CD4-positive, alpha-beta T cell treated with Interleukin-17A for 1 hour (primary cell): Measurements from ENCODE around the gene KATNB1.
"Not testable (repeated sequence)": the region's sequence is repeated elsewhere in the genome, so short reads cannot be mapped to it uniquely, and the experiment has no call there.

Experiments used
- DNase-seq: peaks from one replicate; pipeline ENCODE4 v3.0.0-alpha.2; 2020

KATNB1 gene

GRCh38 chr16:57703416-57704010 lies 32.1 kb upstream of the KATNB1 start:
- no peak for DNase-seq

DNA sequence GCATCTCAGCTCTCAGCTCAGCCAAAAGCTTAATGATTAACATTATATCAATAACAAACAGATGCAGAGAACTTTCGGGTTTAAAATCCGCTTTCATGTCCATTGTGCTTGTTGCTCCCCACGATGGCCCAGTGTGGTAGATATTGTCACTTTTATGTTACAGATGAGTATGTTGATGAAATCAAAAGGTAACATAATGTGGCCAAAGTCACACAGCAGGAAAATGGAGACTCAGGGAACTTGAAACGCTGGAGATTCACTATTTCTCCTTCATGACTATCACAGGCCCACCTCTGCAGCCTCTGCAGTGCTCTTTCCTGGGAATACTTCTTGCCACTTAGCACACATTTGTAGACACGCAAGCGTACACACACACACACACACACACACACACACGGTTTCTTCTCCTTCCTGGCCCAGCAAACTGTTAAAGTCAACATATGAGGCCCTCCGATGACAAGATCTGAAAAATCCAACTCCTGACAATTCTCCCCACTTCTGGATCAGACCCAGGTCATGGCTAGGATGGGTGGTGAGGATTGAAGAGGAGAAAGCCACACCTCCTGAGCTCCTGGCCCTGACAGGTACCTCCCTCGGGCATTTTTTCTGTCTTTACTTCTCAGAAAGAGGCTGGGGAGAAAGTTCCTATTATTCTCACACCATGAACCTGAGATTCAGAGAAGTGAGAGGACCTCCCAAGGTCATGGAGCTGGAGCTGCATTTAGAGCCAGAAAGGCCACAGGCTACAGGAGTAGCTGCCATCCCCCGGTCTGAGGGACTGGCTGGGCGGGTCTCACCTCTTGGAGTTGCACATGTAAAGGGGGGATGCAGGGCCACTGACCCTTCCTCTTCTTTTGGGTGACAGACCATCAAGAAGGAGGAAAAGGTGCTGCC lies 31.3 kb upstream of the KATNB1 start:
- no peak for DNase-seq

GRCh38 chr16:57704905-57705852 lies 30.4 kb upstream of the KATNB1 start:
- no peak for DNase-seq

DNA sequence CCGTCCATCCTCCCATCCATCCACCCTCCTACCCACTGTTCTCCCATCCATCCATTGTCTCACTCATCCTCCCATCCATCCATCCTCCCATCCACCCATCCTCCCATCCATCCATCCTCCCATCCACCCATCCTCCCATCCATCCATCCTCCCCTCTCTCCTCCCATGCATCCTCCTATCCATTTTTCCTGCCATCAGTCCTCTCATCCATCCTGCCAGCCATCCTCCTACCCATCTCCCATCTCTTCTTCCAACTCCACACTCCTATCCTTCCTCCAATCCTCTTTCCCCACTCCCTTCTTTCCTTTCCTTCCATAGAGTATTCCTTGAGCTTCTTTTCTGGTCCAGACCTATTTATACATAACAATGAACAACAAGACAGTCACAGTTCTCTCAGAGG lies 28.9 kb upstream of the KATNB1 start:
- DNase-seq = no peak

DNA sequence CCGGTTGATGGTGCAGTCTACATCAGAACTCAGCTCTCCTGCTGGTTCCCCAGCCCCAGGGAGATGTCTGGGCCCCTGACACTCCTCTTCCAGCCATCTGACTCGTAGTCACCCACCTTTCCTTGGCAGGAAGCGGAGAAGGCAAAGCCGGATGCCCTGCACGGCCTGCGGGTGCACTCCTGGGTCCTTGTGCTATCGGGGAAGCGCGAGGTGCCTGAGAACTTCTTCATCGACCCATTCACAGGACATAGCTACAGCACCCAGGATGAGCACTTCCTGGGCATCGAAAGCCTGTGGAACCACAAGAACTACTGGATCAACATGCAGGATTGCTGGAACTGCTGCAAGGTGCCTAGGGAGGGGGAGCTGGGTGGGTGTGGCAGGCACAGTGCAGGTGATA lies 28.2 kb upstream of the KATNB1 start:
- DNase-seq = no peak

DNA sequence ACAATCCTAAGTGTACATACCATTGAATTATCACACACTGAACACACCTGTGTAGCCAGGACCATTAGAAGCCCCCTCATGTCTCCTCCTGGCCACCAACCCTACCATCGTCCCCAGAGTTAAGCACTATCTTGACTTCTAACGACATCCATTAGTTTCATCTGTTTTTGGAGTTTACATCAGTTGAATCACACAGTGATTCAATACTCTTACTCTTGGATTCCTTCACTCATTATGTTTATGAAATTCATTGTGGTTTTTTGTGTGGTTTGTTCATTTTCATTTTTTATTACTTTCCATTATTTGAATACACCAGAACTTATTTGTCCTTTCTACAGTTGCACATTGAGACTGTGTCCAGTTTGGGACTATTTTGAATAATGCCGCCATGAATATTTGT lies 27.4 kb upstream of the KATNB1 start:
- no peak for DNase-seq

DNA sequence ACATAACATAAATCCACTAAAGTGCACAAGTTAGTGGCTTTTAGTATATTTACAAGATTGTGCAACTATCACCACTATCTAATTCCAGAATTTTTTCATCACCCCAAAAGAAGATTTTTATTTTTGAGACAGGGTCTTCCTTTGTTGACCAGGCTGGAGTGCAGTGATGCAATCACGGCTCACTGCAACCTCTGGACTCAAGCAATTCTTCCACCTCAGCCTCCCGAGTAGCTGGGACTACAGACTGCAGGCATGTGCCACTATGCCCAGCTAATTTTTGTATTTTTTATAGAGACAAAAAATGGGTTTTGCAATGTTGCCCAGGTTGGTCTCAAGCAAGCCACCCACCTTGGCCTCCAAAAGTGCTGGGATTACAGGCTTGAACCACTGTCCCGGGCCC lies 25.9 kb upstream of the KATNB1 start:
- DNase-seq = no peak

DNA sequence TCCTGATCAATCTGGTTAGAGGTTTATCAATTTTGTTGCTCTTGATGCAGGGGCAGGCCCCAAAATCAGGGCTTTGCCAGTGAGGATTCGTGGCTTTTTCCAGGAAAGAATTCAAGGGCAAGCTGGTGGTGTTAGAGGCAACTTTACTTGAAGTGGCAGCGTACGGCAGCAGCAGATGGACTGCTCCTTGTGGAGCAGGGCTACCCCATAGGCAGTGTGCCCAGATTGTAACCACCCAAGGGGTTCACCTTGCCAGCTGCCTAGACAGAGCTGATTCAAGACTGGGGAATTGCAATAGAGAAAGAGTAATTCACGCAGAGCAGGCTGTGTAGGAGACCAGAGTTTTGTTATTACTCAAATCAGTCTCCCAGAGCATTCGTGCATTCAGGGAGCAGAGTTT lies 24.2 kb upstream of the KATNB1 start:
- no peak for DNase-seq

DNA sequence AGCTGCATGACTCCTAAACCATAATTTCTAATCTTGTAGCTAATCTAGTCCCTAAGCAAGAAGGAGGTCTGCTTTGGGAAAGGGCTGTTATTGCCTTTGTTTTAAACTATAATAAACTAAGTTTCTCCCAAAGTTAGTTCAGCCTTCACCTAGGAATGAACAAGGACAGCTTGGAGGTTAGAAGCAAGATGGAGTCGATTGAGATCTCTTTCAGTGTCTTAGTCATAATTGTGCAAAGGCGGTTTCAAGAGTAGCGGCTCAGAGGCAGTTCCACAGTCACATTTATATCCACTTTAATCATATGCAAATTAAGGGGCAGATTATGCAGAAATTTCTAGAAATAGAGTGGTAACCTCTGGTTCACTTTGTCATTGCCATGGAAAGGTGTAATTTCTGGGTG lies 23.6 kb upstream of the KATNB1 start:
- no peak for DNase-seq

DNA sequence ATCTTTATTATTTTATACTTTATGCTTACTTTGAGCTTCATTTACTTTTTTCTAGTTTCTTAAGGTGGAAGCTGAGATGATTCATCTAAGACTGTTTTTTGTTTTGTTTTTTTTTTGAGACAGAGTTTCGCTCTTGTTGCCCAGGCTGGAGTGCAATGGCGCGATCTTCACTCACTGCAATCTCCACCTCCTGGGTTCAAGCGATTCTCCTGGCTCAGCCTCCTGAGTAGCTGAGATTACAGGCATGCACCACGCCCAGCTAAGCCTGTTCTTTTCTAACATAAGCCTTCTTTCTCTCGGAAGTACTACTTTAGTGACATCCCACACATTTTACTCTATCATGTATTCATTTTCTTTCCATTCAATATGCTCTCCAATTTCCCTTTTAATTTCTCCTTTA lies 23.0 kb upstream of the KATNB1 start:
- DNase-seq = not testable (repeated sequence)

GRCh38 chr16:57713596-57713995 lies 22.0 kb upstream of the KATNB1 start:
- DNase-seq = no peak

DNA sequence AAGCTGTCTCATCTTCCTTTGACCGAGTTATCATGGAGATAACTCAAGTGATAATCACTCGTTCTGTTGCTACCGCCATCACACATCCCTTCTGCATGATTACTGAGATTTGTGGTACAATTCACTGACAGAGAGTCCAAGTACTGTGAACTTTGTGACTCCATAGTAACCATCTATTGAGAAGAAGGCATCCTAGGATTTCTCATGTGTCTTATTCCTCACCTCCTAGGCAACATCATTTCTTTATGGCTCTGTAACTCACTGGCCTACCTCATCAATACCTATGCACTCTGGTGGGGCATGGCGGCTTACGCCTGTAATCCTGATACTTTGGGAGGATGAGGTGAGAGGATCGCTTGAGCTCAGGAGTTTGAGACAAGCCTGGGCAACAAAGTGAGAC lies 21.5 kb upstream of the KATNB1 start:
- DNase-seq = no peak

GRCh38 chr16:57720142-57720575 lies 15.4 kb upstream of the KATNB1 start:
- DNase-seq = peak; percentile 46

DNA sequence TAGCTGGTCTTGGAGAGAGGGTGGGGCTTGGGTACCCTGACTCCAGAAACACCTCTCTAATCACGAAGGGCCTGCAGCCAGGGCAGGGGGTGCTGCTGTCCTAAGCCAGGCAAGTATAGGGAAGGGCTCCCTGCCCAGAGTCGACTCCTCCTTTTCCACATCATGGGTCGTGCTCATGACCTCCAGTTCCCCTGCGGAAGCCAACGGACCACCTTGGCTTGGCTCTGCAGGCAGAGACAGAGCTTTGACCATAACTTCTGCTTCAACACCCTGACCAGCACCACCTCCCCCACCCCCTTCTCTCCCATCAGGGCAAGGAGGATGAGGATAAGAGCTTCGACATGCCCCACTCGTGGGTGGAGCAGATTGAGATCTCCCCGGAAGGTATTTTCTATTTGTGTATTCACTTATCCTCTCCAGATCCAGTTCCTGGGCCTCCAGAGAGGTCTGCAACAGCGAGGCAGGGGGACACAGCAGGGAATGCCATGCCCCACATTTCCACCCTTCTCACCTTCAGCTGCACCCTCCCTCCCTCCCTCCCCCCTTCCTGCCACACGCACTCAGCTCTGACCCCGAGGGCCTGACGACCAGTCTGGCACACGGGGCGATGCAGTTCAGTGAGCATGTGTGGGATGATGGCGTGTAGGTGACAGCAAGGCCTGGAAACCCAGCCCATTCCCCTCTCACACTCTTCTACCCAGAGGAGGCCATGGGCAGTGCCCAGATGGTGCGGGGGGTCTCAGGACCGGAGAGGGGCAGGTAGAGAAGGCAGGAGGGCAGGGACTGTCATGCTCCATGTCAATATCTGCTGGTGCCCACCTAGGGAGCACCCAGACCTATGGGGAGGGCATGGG lies 14.0 kb upstream of the KATNB1 start:
- DNase-seq = no peak

DNA sequence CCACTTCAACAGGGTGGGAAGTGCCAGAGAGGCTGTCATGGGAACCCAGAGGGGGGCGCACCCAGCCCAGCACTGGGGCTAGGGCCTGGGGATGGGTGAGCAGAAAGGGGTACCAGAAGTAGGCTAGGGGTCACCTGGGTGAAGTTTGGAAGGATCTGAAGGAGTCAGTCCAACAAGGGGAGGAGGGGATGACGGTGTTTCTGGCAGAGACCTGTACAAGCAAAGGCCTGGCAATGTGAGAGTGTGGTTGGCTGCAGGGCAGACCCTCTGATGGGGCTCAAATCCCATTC lies 13.4 kb upstream of the KATNB1 start:
- no peak for DNase-seq

GRCh38 chr16:57722651-57723050 lies 12.9 kb upstream of the KATNB1 start:
- DNase-seq = no peak

GRCh38 chr16:57723170-57723569 lies 12.4 kb upstream of the KATNB1 start:
- DNase-seq = no peak

GRCh38 chr16:57724531-57724930 lies 11.0 kb upstream of the KATNB1 start:
- DNase-seq = no peak

DNA sequence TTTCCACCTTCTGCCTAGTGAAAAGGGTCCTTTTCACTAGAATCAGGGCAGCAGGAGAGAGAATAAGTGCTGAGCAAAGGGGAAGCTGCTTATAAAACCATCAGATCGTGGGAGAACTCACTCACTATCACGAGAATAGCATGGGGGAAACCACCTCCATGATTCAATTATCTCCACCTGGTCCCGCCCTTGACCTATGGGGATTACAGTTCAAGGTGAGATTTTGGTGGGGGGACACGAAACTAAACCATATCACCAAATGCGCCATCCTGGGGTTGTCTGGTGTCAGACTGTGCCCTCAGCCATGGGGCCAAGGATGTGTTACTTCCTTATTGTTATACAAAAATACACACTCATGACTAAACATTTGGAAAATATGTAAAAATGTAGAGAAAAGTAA lies 10.4 kb upstream of the KATNB1 start:
- no peak for DNase-seq

- DNase-seq = no peak
Measured at GRCh38 chr16:57725554-57725953, 10.0 kb upstream of the KATNB1 start.

DNA sequence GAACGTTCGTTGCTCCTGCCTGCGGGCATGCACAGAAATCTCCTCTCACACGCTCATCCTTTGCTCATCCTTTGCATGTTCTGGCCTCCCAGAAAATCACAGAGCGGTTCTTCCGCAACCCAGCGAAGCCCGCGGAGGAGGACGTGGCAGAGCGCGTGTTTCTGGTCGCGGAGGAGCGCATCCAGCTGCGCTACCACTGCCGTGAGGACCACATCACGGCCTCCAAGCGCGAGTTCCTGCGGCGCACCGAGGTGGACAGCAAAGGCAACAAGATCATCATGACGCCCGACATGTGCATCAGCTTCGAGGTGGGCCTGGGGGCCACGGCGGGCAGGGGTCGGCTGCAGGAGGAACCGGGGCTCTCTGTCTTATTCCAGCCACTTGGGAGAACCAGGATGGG lies 9.6 kb upstream of the KATNB1 start:
- no peak for DNase-seq

GRCh38 chr16:57726433-57726947 lies 9.1 kb upstream of the KATNB1 start:
- DNase-seq = no peak
